SK-N-SH (cell line): ENCODE results near the gene HSPE1. TPM values are rescaled to one million over a fixed set of nuclear protein-coding genes. Genes with fewer than 3 reads are reported as not detected.

Source experiments
- CTCF ChIA-PET: fragments of 300-600, 350-600 bp; formaldehyde crosslinking; extraction: SDS; loops from one replicate; lab custom pipeline; 2021; lab: Yijun Ruan, JAX
- POLR2A ChIA-PET: fragments of 350-600 bp; sonication (Branson Sonifier 250); formaldehyde crosslinking; extraction: SDS; loops from one replicate; lab custom pipeline; 2020; ENCODE audit warnings: antibody characterized with exemption, inconsistent platforms; lab: Yijun Ruan, JAX
- DNase-seq: peaks from one replicate; pipeline ENCODE4 v3.0.0; 2012
- H2AFZ ChIP-seq: fragments of 200-600 bp; sonication (generic); 2 replicates; pipeline ENCODE4 v1.8.1; 2016; ENCODE audit warnings: antibody characterized with exemption, mild to moderate bottlenecking, low read depth
- H3F3A ChIP-seq: fragments of 200-600 bp; sonication (generic); replicated peaks from 2 replicates; pipeline ENCODE3; 2016; ENCODE audit warnings: antibody characterized with exemption, mild to moderate bottlenecking; ENCODE audit not compliant: insufficient read depth
- H3K27ac ChIP-seq, 2 experiments: fragments of 200-500 bp in 1 of 2; fragments of 200-600 bp in 1 of 2; sonication (Bioruptor generic) in 1 of 2; sonication (generic), shearing (Covaris generic) in 1 of 2; 2 replicates each; pipeline versions ENCODE4 v1.5.1 to v1.6.1; 2014 to 2016; ENCODE audit warnings: low read depth in 2 of 2, inconsistent platforms in 1 of 2, low read length in 1 of 2, mild to moderate bottlenecking in 1 of 2, mixed read lengths in 1 of 2
- H3K27me3 ChIP-seq: fragments of 200-600 bp; sonication (generic), shearing (Covaris generic); 2 replicates; pipeline ENCODE4 v1.6.1; 2016; ENCODE audit warnings: mixed run types; ENCODE audit not compliant: insufficient read depth
- H3K36me3 ChIP-seq, 2 experiments: fragments of 200-500 bp in 1 of 2; fragments of 200-600 bp in 1 of 2; sonication (Bioruptor generic) in 1 of 2; sonication (generic) in 1 of 2; replicated peaks in 1 of 2; 2 replicates each; pipeline versions ENCODE3 to v1.5.1; 2014 to 2016; ENCODE audit warnings: low read length in 1 of 2, mild to moderate bottlenecking in 1 of 2; ENCODE audit not compliant: insufficient read depth in 2 of 2, control insufficient read depth in 1 of 2
- H3K4me1 ChIP-seq, 2 experiments: fragments of 200-500 bp in 1 of 2; fragments of 200-600 bp in 1 of 2; sonication (Bioruptor generic) in 1 of 2; sonication (generic), shearing (Covaris generic) in 1 of 2; 2 replicates each; pipeline versions ENCODE4 v1.5.1 to v1.6.1; 2014 to 2016; ENCODE audit warnings: low read depth in 1 of 2, low read length in 1 of 2, mixed run types in 1 of 2; ENCODE audit not compliant: insufficient read depth in 2 of 2, control insufficient read depth in 1 of 2
- H3K4me2 ChIP-seq: fragments of 200-600 bp; sonication (generic), shearing (Covaris generic); 2 replicates; pipeline ENCODE4 v1.6.1; 2017; ENCODE audit warnings: mixed run types
- H3K4me3 ChIP-seq, 2 experiments: fragments of 200-500 bp in 1 of 2; fragments of 200-600 bp in 1 of 2; sonication (Bioruptor generic) in 1 of 2; sonication (generic), shearing (Covaris generic) in 1 of 2; 2 replicates each; pipeline versions ENCODE4 v1.5.1 to v1.8.1; 2014 to 2016; ENCODE audit warnings: low read depth in 2 of 2, inconsistent platforms in 1 of 2, low read length in 1 of 2, mild to moderate bottlenecking in 1 of 2, mixed read lengths in 1 of 2, moderate library complexity in 1 of 2
- H3K79me2 ChIP-seq: fragments of 200-600 bp; sonication (generic); 2 replicates; pipeline ENCODE4 v1.8.1; 2017; ENCODE audit warnings: mild to moderate bottlenecking; ENCODE audit not compliant: insufficient read depth
- H3K9ac ChIP-seq: fragments of 200-600 bp; sonication (generic); 2 replicates; pipeline ENCODE4 v1.6.1; 2017; ENCODE audit warnings: mixed run types
- H3K9me2 ChIP-seq: fragments of 200-600 bp; sonication (generic); 2 replicates; pipeline ENCODE4 v1.6.1; 2017; ENCODE audit warnings: mixed run types
- H3K9me3 ChIP-seq: fragments of 200-600 bp; sonication (generic); 2 replicates; pipeline ENCODE4 v1.6.1; 2017; ENCODE audit warnings: mixed run types, mild to moderate bottlenecking, moderate library complexity
- H4K20me1 ChIP-seq: fragments of 200-600 bp; sonication (generic); 2 replicates; pipeline ENCODE4 v1.6.1; 2017; ENCODE audit warnings: mild to moderate bottlenecking, mixed run types; ENCODE audit not compliant: insufficient read depth
- FOXM1 ChIP-seq: IDR thresholded peaks from 2 replicates; pipeline ENCODE4 v1.4.0; 2012; ENCODE audit warnings: low read depth, mild to moderate bottlenecking
- GATA2 ChIP-seq: sonication (generic); formaldehyde crosslinking; IDR thresholded peaks from 2 replicates; pipeline ENCODE4 v1.5.0; 2020; ENCODE audit warnings: mild to moderate bottlenecking, missing genetic modification reagents
- MEF2A ChIP-seq: IDR thresholded peaks from 2 replicates; pipeline ENCODE4 v1.4.0; 2012; ENCODE audit warnings: low read depth, borderline replicate concordance
- MXI1 ChIP-seq: IDR thresholded peaks from 2 replicates; pipeline ENCODE4 v1.6.1; 2012; ENCODE audit warnings: mild to moderate bottlenecking, low read depth, low read length, improper control_type of control experiment
- NFIC ChIP-seq: IDR thresholded peaks from 2 replicates; pipeline ENCODE4 v1.4.0; 2012; ENCODE audit warnings: borderline replicate concordance
- RAD21 ChIP-seq: IDR thresholded peaks from 2 replicates; pipeline ENCODE4 v1.6.1; 2012; ENCODE audit warnings: mild to moderate bottlenecking, low read length
- TAF1 ChIP-seq: IDR thresholded peaks from 2 replicates; pipeline ENCODE4 v1.6.1; 2012; ENCODE audit warnings: low read depth, mild to moderate bottlenecking, low read length, moderate library complexity, borderline replicate concordance
- USF1 ChIP-seq: IDR thresholded peaks from 2 replicates; pipeline ENCODE4 v1.4.0; 2012; ENCODE audit warnings: low read depth, borderline replicate concordance
- USF2 ChIP-seq: fragments of 150-350 bp; IDR thresholded peaks from 2 replicates; pipeline ENCODE4 v1.6.1; 2017; ENCODE audit warnings: antibody characterized with exemption, low read length, low read depth, borderline replicate concordance
- WGBS: methylation state at CpG from one replicate; pipeline ENCODE4 v1.1.6; 2017; ENCODE audit warnings: low lambda C conversion rate; 5-methylcytosine and 5-hydroxymethylcytosine counted together
- polyA plus RNA-seq, 3 experiments: library from polyadenylated mRNA; depleted of rRNA; stranded (reverse); fragments of >200 nt; gene quantifications; 2 replicates each; pipeline ENCODE4 v1.2.3, GENCODE V29; 2012
- TF ChIP-seq, protein P1 (sequence below): IDR thresholded peaks from 2 replicates; pipeline ENCODE4 v1.6.1; 2012; ENCODE audit warnings: mild to moderate bottlenecking, low read depth, low read length, moderate library complexity
- TF ChIP-seq, protein P2 (sequence below): IDR thresholded peaks from 2 replicates; pipeline ENCODE4 v1.4.0; 2012; ENCODE audit warnings: low read depth, borderline replicate concordance
- TF ChIP-seq, protein P3 (sequence below): IDR thresholded peaks from 2 replicates; pipeline ENCODE4; 2012

HSPE1 gene
- polyA plus RNA-seq, 1 of the 3 experiments (the other 2 are of a cell fraction): 130 TPM

DNA sequence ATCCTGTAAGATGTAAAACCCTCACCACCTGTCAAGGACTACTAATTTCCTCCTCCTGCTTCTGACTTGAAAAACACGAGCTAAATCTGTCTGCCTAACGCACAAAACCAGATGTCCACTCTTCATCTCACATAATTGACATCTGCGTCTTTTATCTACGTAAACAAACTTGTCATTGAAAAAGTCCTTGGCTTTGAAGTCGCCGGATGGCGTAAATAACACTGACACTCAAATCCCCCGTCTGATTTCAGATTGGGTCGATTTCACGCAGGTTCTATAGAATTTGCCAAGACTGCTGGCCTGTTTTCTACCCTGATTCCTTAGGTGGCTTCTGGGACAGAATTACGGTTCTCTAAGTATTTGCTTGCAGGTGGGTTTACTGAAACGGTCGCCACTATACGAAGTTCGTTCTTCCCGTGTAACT, 15.1 kb downstream of the HSPE1 start (continued):
- TF ChIP-seq, protein P1, sequence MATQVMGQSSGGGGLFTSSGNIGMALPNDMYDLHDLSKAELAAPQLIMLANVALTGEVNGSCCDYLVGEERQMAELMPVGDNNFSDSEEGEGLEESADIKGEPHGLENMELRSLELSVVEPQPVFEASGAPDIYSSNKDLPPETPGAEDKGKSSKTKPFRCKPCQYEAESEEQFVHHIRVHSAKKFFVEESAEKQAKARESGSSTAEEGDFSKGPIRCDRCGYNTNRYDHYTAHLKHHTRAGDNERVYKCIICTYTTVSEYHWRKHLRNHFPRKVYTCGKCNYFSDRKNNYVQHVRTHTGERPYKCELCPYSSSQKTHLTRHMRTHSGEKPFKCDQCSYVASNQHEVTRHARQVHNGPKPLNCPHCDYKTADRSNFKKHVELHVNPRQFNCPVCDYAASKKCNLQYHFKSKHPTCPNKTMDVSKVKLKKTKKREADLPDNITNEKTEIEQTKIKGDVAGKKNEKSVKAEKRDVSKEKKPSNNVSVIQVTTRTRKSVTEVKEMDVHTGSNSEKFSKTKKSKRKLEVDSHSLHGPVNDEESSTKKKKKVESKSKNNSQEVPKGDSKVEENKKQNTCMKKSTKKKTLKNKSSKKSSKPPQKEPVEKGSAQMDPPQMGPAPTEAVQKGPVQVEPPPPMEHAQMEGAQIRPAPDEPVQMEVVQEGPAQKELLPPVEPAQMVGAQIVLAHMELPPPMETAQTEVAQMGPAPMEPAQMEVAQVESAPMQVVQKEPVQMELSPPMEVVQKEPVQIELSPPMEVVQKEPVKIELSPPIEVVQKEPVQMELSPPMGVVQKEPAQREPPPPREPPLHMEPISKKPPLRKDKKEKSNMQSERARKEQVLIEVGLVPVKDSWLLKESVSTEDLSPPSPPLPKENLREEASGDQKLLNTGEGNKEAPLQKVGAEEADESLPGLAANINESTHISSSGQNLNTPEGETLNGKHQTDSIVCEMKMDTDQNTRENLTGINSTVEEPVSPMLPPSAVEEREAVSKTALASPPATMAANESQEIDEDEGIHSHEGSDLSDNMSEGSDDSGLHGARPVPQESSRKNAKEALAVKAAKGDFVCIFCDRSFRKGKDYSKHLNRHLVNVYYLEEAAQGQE: no peak
- TF ChIP-seq USF2: no peak
- TF ChIP-seq, protein P2, sequence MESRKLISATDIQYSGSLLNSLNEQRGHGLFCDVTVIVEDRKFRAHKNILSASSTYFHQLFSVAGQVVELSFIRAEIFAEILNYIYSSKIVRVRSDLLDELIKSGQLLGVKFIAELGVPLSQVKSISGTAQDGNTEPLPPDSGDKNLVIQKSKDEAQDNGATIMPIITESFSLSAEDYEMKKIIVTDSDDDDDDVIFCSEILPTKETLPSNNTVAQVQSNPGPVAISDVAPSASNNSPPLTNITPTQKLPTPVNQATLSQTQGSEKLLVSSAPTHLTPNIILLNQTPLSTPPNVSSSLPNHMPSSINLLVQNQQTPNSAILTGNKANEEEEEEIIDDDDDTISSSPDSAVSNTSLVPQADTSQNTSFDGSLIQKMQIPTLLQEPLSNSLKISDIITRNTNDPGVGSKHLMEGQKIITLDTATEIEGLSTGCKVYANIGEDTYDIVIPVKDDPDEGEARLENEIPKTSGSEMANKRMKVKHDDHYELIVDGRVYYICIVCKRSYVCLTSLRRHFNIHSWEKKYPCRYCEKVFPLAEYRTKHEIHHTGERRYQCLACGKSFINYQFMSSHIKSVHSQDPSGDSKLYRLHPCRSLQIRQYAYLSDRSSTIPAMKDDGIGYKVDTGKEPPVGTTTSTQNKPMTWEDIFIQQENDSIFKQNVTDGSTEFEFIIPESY: no peak
- TF ChIP-seq NFIC: no peak
- TF ChIP-seq, all 33 proteins: peak for 3

GRCh38 chr2:197515739-197516392, 15.7 kb downstream of the HSPE1 start, which contains the start of gene MOB4:
MOB4 (plus strand) TSS chr2:197516066; CDS start chr2:197516087, 21 bp downstream.
- peak; percentile 97 for DNase-seq
- peak within 1 kb of the TSS; percentile 77 to 89 for H3K4me3 ChIP-seq
- WGBS: under 1% methylated on average over 36 of the region's 66 CpGs
- POLR2A ChIA-PET: interaction anchor here (0.6 to 3.0 kb wide), 7 partner anchors 9 to 60 kb away, joined by 3 to 46 read pairs (median 3); partner anchors contain the start of genes HSPD1 and HSPE1
- peak within 1 kb of the TSS; percentile 98 for H2AFZ ChIP-seq
- peaks cover 50% of the 10 kb centered on the region for H3K79me2 ChIP-seq
- H3K9ac ChIP-seq: peak within 1 kb of the TSS; percentile 91
- no peaks in the 10 kb centered on the region for H3K27me3 ChIP-seq
- peak within 1 kb of the TSS; percentile 99 for H3K4me2 ChIP-seq
- no peaks in the 10 kb centered on the region for H3K9me2 ChIP-seq
- peak within 1 kb of the TSS; percentile 79 to 97 for H3K27ac ChIP-seq
- H3K4me1 ChIP-seq: peaks cover 0 to 8% of the 10 kb centered on the region in 2 experiments
- no peaks in the 10 kb centered on the region for H3K9me3 ChIP-seq
- H3F3A ChIP-seq: peaks cover 3% of the 10 kb centered on the region
- H4K20me1 ChIP-seq: peaks cover 31% of the 10 kb centered on the region
- CTCF ChIA-PET: interaction anchor here (1.1 to 2.2 kb wide), 4 partner anchors 10 to 16 kb away, joined by 3 to 11 read pairs (median 4); partner anchors contain the start of genes HSPD1 and HSPE1
- H3K36me3 ChIP-seq: peaks cover 0 to 18% of the 10 kb centered on the region in 2 experiments
- TF ChIP-seq, protein P3, sequence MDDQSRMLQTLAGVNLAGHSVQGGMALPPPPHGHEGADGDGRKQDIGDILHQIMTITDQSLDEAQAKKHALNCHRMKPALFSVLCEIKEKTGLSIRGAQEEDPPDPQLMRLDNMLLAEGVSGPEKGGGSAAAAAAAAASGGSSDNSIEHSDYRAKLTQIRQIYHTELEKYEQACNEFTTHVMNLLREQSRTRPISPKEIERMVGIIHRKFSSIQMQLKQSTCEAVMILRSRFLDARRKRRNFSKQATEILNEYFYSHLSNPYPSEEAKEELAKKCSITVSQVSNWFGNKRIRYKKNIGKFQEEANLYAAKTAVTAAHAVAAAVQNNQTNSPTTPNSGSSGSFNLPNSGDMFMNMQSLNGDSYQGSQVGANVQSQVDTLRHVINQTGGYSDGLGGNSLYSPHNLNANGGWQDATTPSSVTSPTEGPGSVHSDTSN: peak; percentile 38
- TF ChIP-seq MXI1: peak; percentile 94
- TF ChIP-seq MEF2A: no peak
- no peak for TF ChIP-seq GATA2 (CRISPR knock-in tag)
- TF ChIP-seq, protein P2: peak; percentile 94
- TF ChIP-seq, protein P1: no peak
- 0 out of 2 replicates have a peak, but pooled peaks have one; percentile 16 for TF ChIP-seq USF1
- no peak for TF ChIP-seq RAD21
- peak; percentile 94 for TF ChIP-seq TAF1
- no peak for TF ChIP-seq FOXM1
